SU-DHL-6 (cell line): ENCODE measurements around the gene MMP24OS.

ENCODE experiments used
- H2AFZ ChIP-seq: fragments of 200-600 bp; sonication (generic); 2 replicates; pipeline ENCODE4 v1.6.1; 2014; ENCODE audit warnings: low read depth, mild to moderate bottlenecking, moderate library complexity, mixed read lengths, antibody characterized with exemption, low read length; ENCODE audit not compliant: severe bottlenecking
- H3F3A ChIP-seq: fragments of 200-600 bp; shearing (Covaris generic); 2 replicates; pipeline ENCODE4 v1.6.0; 2016; ENCODE audit warnings: antibody characterized with exemption, mild to moderate bottlenecking; ENCODE audit not compliant: insufficient read depth
- H3K27ac ChIP-seq: fragments of 200-600 bp; sonication (generic); 2 replicates; pipeline ENCODE4 v1.5.1; 2016; ENCODE audit warnings: low read depth, mild to moderate bottlenecking, low read length, moderate library complexity, mixed read lengths
- H3K27me3 ChIP-seq: fragments of 200-600 bp; sonication (generic), shearing (Covaris generic); 2 replicates; pipeline ENCODE4 v1.6.0; 2014; ENCODE audit warnings: mild to moderate bottlenecking, low read length
- H3K36me3 ChIP-seq: fragments of 200-600 bp; sonication (generic); 2 replicates; pipeline ENCODE4 v1.6.1; 2014; ENCODE audit warnings: mild to moderate bottlenecking, low read length, mixed read lengths
- H3K4me2 ChIP-seq: fragments of 300-600, 200-600 bp; shearing (Covaris generic), sonication (generic); 2 replicates; pipeline ENCODE4 v1.6.0; 2014; ENCODE audit warnings: low read length, low read depth, mild to moderate bottlenecking; ENCODE audit not compliant: poor library complexity, severe bottlenecking
- H3K4me3 ChIP-seq: fragments of 200-600 bp; sonication (generic); 2 replicates; pipeline ENCODE4 v1.5.1; 2014; ENCODE audit warnings: antibody characterized with exemption, low read length, mild to moderate bottlenecking, mixed read lengths; ENCODE audit not compliant: insufficient read depth, poor library complexity, severe bottlenecking
- H3K79me2 ChIP-seq: fragments of 200-600 bp; sonication (generic); 2 replicates; pipeline ENCODE4 v1.6.1; 2014; ENCODE audit warnings: mild to moderate bottlenecking, low read length, moderate library complexity; ENCODE audit not compliant: insufficient read depth
- H3K9ac ChIP-seq: fragments of 200-600 bp; sonication (generic); 2 replicates; pipeline ENCODE4 v1.7.0; 2014; ENCODE audit warnings: mild to moderate bottlenecking, low read length
- H3K9me2 ChIP-seq: fragments of 200-600 bp; sonication (generic); replicated peaks from 2 replicates; pipeline ENCODE4 v1.6.1; 2014; ENCODE audit warnings: low read length; ENCODE audit not compliant: insufficient read depth
- H3K9me3 ChIP-seq: fragments of 200-600 bp; sonication (generic); 2 replicates; pipeline ENCODE4 v1.6.1; 2014; ENCODE audit warnings: low read length, mixed read lengths; ENCODE audit not compliant: insufficient read depth
- H4K20me1 ChIP-seq: fragments of 200-600 bp; sonication (generic); 2 replicates; pipeline ENCODE4 v1.6.1; 2014; ENCODE audit warnings: low read depth, mild to moderate bottlenecking, antibody characterized with exemption, low read length, moderate library complexity, mixed read lengths
- EZH2phosphoT487 ChIP-seq: fragments of 200-600 bp; sonication (generic), shearing (Covaris generic); conservative IDR thresholded peaks from 2 replicates; pipeline ENCODE4 v1.6.1; 2018; ENCODE audit warnings: mild to moderate bottlenecking, antibody characterized with exemption, low read length, moderate library complexity, mixed read lengths
- TF ChIP-seq, protein P1 (sequence below): fragments of 200-600 bp; sonication (generic); IDR thresholded peaks from one replicate; pipeline ENCODE4 v1.5.1; 2017; ENCODE audit warnings: antibody characterized with exemption, mild to moderate bottlenecking, low read length, moderate library complexity; ENCODE audit not compliant: insufficient read depth, poor library complexity, severe bottlenecking

Gene MMP24OS

DNA sequence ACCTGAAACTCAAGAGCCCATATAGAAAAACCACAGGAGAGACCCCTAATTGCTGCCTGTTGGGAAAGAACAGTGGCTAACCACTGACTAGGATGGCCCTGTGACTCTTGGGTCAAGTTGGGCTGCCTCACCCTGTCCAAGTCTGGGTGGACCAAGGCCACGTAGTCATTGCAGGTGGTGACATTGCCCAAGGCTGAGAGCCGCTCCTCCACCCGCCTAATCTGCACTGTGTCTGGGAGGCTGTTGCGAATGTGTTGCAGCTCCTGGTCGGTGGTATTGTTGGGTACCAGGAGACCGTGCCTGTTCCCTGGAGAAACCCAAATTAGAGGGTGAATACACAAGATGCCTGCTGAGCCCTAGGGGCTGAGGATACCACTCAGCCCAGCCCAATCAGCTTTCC, 2.6 kb upstream of the MMP24OS start:
- Histone ChIP-seq H3K4me3 (no peak overlapping the region), H3K27me3 (no peaks in the 10 kb centered on the region), H3K9me2 (no peaks in the 10 kb centered on the region), H3K36me3 (0 out of 2 replicates have a peak, but pooled peaks cover 6% of the 10 kb centered on the region), H3K27ac (no peak overlapping the region), H3K4me2 (no peak overlapping the region), H3F3A (peaks cover 20% of the 10 kb centered on the region), H3K79me2 (peaks cover 34% of the 10 kb centered on the region), H3K9ac (no peak overlapping the region), H3K9me3 (no peaks in the 10 kb centered on the region), H2AFZ (no peak overlapping the region), H4K20me1 (no peaks in the 10 kb centered on the region)
- TF ChIP-seq EZH2phosphoT487 = no peak
- TF ChIP-seq, protein P1, sequence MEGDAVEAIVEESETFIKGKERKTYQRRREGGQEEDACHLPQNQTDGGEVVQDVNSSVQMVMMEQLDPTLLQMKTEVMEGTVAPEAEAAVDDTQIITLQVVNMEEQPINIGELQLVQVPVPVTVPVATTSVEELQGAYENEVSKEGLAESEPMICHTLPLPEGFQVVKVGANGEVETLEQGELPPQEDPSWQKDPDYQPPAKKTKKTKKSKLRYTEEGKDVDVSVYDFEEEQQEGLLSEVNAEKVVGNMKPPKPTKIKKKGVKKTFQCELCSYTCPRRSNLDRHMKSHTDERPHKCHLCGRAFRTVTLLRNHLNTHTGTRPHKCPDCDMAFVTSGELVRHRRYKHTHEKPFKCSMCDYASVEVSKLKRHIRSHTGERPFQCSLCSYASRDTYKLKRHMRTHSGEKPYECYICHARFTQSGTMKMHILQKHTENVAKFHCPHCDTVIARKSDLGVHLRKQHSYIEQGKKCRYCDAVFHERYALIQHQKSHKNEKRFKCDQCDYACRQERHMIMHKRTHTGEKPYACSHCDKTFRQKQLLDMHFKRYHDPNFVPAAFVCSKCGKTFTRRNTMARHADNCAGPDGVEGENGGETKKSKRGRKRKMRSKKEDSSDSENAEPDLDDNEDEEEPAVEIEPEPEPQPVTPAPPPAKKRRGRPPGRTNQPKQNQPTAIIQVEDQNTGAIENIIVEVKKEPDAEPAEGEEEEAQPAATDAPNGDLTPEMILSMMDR = no peak

DNA sequence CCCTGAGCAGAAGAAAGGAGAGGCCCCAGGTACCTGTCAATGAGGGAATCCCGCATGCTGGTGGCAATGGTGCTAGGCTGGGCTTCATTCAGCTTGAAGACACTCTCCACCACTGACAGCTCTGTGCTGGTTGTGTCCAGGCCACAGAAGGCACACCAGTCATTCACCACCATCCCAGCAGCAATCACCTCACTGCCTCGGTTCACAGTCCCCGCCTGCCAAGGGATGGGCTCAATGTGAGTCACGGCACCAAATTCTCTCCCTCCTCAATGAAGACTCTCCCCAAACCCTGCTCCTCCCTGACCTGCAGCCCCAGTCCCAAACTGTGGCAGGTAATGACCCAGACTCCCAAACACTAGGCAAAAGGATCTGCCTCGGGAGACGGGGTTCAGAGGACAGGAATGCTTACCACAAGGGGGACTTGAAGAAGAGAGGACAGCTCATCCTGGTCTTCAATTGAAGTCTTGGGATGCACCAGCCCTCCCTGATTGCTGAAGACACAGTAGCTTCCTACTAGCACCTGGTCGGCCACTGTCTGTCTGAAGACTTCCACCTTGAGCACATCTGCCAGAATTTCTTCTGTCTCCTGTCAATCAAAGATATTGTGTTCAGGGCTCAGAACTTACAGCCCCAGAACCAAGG, 1.7 kb upstream of the MMP24OS start:
- H3F3A ChIP-seq = peaks cover 20% of the 10 kb centered on the region
- no peak overlapping the region for H3K4me2 ChIP-seq
- no peaks in the 10 kb centered on the region for H3K27me3 ChIP-seq
- no peaks in the 10 kb centered on the region for H3K9me2 ChIP-seq
- no peak overlapping the region for H3K9ac ChIP-seq
- no peak for TF ChIP-seq EZH2phosphoT487
- TF ChIP-seq, protein P1 = no peak
- H3K27ac ChIP-seq = no peak overlapping the region
- H3K36me3 ChIP-seq = 0 out of 2 replicates have a peak, but pooled peaks cover 6% of the 10 kb centered on the region
- H3K9me3 ChIP-seq = no peaks in the 10 kb centered on the region
- H2AFZ ChIP-seq = no peak overlapping the region
- no peaks in the 10 kb centered on the region for H4K20me1 ChIP-seq
- H3K79me2 ChIP-seq = peaks cover 34% of the 10 kb centered on the region
- H3K4me3 ChIP-seq = no peak overlapping the region

DNA sequence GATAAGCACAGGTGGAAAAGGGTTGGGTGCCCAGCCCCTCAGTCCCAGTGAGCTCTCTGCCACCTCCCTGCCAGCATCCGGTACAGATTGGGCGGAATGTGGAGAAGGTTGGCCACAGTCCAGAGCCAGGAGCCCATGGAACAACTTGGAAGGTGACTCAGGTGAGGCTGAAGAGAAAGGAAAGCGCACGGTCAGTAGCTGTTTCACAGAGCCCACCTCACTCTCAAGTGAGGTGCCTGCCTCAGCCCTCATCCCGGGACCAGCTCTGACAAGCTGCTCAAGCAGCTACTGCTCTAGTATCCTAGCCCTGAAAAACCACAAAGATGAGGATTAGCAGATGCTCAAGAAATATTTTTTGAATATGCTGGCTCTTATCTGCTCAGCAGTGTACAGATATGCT, 1.1 kb upstream of the MMP24OS start:
- no peaks in the 10 kb centered on the region for H3K9me2 ChIP-seq
- H3F3A ChIP-seq = peaks cover 20% of the 10 kb centered on the region
- H3K27ac ChIP-seq = no peak overlapping the region
- 0 out of 2 replicates have a peak, but pooled peaks cover 6% of the 10 kb centered on the region for H3K36me3 ChIP-seq
- no peak overlapping the region for H3K4me2 ChIP-seq
- H3K79me2 ChIP-seq = peaks cover 29% of the 10 kb centered on the region
- H3K9ac ChIP-seq = no peak overlapping the region
- H3K4me3 ChIP-seq = no peak overlapping the region
- no peaks in the 10 kb centered on the region for H3K27me3 ChIP-seq
- no peaks in the 10 kb centered on the region for H4K20me1 ChIP-seq
- H2AFZ ChIP-seq = no peak overlapping the region
- no peak for TF ChIP-seq EZH2phosphoT487
- TF ChIP-seq, protein P1 = no peak
- no peaks in the 10 kb centered on the region for H3K9me3 ChIP-seq
